Ovary (tissue), 9 donors: ENCODE data around the gene DGKD. TPM values are rescaled to one million over a fixed set of nuclear protein-coding genes. Genes with fewer than 3 reads are reported as not detected.

ENCODE experiments used
- DNase-seq, 5 donors: peaks; one replicate each; pipeline ENCODE4 v3.0.0-alpha.2; 2019 to 2020
- H3K27ac ChIP-seq, 2 donors: fragments of 200-600 bp; one replicate each; pipeline versions ENCODE4 v1.5.1 to v1.8.0; 2019 to 2022
- H3K27me3 ChIP-seq: fragments of 200-600 bp; one replicate; pipeline ENCODE4 v1.8.0; 2022
- H3K36me3 ChIP-seq: fragments of 200-600 bp; sonication (generic); one replicate; pipeline ENCODE4 v1.5.1; 2019
- H3K4me1 ChIP-seq: one replicate; pipeline ENCODE4 v1.8.1; 2013; ENCODE audit warnings: mild to moderate bottlenecking, moderate library complexity; ENCODE audit not compliant: insufficient read depth
- H3K4me3 ChIP-seq: fragments of 200-600 bp; sonication (generic); one replicate; pipeline ENCODE4 v1.5.1; 2017
- H3K9me3 ChIP-seq, 2 donors: fragments of 200-600 bp in 1 of 2; sonication (generic) in 1 of 2; one replicate each; pipeline versions ENCODE4 v1.5.1 to v1.8.1; 2013 to 2019; ENCODE audit warnings: mild to moderate bottlenecking in 1 of 2, moderate library complexity in 1 of 2
- EP300 ChIP-seq: sonication (generic); formaldehyde crosslinking; IDR thresholded peaks from one replicate; pipeline ENCODE4 v1.6.1; 2017; ENCODE audit warnings: antibody characterized with exemption
- POLR2A ChIP-seq: fragments of 450-650 bp; IDR thresholded peaks from one replicate; pipeline ENCODE4 v1.6.1; 2017; ENCODE audit warnings: antibody characterized with exemption, mild to moderate bottlenecking, moderate library complexity
- WGBS, 3 donors: extraction: QIAGEN DNeasy Blood & Tissue Kit in 1 of 3; methylation state at CpG; one replicate each; pipeline versions ENCODE4 v1.1.5 to v1.1.7; 2013 to 2017; 5-methylcytosine and 5-hydroxymethylcytosine counted together
- intact Hi-C, 4 donors: fragments of 100-400 bp; cut with DNase I; formaldehyde crosslinking; loops; one replicate each; pipeline versions ENCODE4 v1.11.0 to v1.15.1; 2022 to 2023
- polyA plus RNA-seq, 2 donors: library from polyadenylated mRNA; stranded (reverse); fragments of 200-250 nt in 1 of 2; fragments of 350-450 nt in 1 of 2; fragmentation: Illumina TruSeq in 1 of 2; extraction: RNeasy Lipid Tissue Mini Kit (QIAGEN cat#74804) in 1 of 2; gene quantifications; one replicate each; pipeline ENCODE4 v1.2.3, GENCODE V29; 2013 to 2014
- total RNA-seq, 7 donors: library from RNA; depleted of rRNA in 2 of 7; stranded (reverse); fragments of >200 nt in 2 of 7; fragmentation: NEBNext Ultra II Directional in 3 of 7; extraction: Animal tissue kit (Norgen Biotek cat#: 25700) in 3 of 7; gene quantifications; one replicate each; pipeline versions ENCODE4 v1.1.0 to v1.2.4, GENCODE V29; 2016 to 2023
- TF ChIP-seq, protein P1 (sequence below), 3 donors: fragments of 450-650 bp in 2 of 3; fragments of 200-600 bp in 1 of 3; IDR thresholded peaks; one replicate each; pipeline versions ENCODE4 v1.5.1 to v1.8.0; 2016 to 2022; ENCODE audit warnings: antibody characterized with exemption in 3 of 3, mild to moderate bottlenecking in 1 of 3
- donor health status: DM: no; HTN: no; CAD: no; lungs with moderate emphysema.
- donor health status: DM: no; HTN: no; CAD: no.
- donor health status: Bipolar disorder and iron deficiency.
- donor health status: DM: yes; HTN: yes; CAD: no.
- donor health status: DM: no; HTN: no; CAD: no.
- donor health status: DM: yes; HTN: yes; CAD: no.

Gene DGKD
- total and polyA plus RNA-seq, 9 donors, result 9.4 to 81.8 (median 36.3) TPM

DNA sequence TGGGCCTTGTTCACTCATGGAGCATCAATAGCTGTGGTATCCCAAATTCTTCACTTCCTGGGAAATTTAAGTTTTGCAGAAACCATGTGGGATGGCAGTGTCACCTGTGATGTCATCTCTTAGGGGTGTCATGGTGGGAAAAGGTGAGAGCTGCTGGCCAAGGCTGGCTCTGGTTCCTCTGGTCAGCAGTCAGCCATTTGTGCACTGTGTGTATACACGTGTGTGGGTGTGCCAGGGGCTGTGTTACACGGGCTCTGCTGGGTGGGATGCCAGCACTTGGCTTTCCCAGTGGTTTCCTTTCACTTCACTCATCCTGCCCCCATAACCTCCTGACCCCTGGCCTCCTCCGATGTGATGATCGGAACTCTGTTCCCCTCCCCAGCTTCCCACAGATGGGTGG lies 25.4 kb upstream of the DGKD start:
- TF ChIP-seq POLR2A (no peak), EP300 (no peak)
- TF ChIP-seq, protein P1, sequence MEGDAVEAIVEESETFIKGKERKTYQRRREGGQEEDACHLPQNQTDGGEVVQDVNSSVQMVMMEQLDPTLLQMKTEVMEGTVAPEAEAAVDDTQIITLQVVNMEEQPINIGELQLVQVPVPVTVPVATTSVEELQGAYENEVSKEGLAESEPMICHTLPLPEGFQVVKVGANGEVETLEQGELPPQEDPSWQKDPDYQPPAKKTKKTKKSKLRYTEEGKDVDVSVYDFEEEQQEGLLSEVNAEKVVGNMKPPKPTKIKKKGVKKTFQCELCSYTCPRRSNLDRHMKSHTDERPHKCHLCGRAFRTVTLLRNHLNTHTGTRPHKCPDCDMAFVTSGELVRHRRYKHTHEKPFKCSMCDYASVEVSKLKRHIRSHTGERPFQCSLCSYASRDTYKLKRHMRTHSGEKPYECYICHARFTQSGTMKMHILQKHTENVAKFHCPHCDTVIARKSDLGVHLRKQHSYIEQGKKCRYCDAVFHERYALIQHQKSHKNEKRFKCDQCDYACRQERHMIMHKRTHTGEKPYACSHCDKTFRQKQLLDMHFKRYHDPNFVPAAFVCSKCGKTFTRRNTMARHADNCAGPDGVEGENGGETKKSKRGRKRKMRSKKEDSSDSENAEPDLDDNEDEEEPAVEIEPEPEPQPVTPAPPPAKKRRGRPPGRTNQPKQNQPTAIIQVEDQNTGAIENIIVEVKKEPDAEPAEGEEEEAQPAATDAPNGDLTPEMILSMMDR (IDR thresholded peaks at IDR 0.05), result no peak
- DNase-seq, result no peak
- no peaks in the 10 kb centered on the region for H3K9me3 ChIP-seq
- no peaks in the 10 kb centered on the region for H3K4me1 ChIP-seq
- 51 to 78% (median 67%) methylated on average over 4 of the region's 4 CpGs for WGBS, 3 donors
- no peak overlapping the region for H3K27ac ChIP-seq
- H3K27me3 ChIP-seq, result no peaks in the 10 kb centered on the region
- no peak overlapping the region for H3K4me3 ChIP-seq
- intact Hi-C loops, result no loop called here
- H3K36me3 ChIP-seq, result no peaks in the 10 kb centered on the region

DNA sequence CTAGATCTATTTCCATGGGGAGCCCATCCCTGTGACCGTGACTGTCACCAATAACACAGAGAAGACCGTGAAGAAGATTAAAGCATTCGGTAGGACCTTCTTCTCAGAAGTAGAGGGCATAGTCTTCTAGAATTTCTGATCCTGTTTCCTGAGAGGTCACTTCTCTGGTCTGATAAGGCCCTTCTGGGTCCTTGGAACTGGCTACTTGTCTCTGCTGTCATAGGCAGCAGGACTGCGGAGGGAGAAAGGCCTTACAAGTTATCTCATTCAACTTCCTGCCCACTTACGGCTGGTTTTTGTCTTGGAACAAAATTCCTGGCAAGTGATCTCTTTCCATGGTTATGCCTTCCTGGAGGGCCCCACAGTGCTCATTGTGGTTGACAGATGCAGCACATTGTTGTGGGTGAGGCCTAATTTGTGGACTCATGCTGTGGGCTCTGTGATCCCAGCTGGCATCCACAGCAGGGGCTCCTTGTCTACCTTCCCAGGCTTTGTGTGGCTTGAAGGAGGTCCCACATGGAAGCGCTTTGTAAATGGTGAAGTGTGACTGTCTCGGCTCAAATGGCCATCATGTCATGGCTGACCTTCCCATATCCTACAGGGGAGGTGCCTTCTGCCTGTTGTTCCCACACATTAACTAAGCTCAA lies 24.7 kb upstream of the DGKD start:
- WGBS, 3 donors, result 76 to 80% (median 78%) methylated on average over 7 of the region's 7 CpGs
- TF ChIP-seq EP300 (no peak), POLR2A (no peak)
- TF ChIP-seq, protein P1 (IDR thresholded peaks at IDR 0.05), result no peak

DNA sequence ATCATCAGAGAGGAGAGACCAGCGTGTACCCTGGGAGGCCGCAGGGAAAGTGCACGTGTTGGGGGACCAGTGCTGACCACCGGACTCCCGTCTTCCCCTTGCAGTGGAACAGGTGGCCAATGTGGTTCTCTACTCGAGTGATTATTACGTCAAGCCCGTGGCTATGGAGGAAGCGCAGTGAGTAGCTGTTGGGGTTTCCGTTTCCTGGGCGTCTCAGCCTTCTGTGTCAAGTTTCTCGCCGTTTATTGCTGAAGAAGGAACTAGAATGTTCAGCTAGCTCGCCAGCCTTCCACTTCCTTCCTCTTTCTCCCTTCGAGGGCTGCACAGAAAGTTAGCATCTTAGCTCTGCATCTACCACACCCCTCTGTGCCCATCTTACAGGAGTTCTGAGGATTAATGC lies 22.8 kb upstream of the DGKD start:
- 74 to 79% (median 78%) methylated on average over 15 of the region's 15 CpGs for whole genome bisulfite sequencing, 3 donors
- Histone ChIP-seq H3K9me3 (no peaks in the 10 kb centered on the region), H3K4me3 (no peak overlapping the region), H3K4me1 (no peaks in the 10 kb centered on the region), H3K27ac (no peak overlapping the region), H3K27me3 (no peaks in the 10 kb centered on the region), H3K36me3 (no peaks in the 10 kb centered on the region)
- TF ChIP-seq EP300 (no peak), POLR2A (no peak)
- TF ChIP-seq, protein P1 (IDR thresholded peaks at IDR 0.05), result no peak
- DNase-seq, result peak in 1 of 5 donors; percentile 28
- intact Hi-C loops, result no loop called here

More for the DNA sequence above, 24.7 kb upstream of the DGKD start:
- DNase-seq, result no peak
- Histone ChIP-seq H3K4me1 (no peaks in the 10 kb centered on the region), H3K4me3 (no peak overlapping the region), H3K27me3 (no peaks in the 10 kb centered on the region), H3K27ac (no peak overlapping the region), H3K9me3 (no peaks in the 10 kb centered on the region), H3K36me3 (no peaks in the 10 kb centered on the region)
- intact Hi-C loops, result no loop called here

DNA sequence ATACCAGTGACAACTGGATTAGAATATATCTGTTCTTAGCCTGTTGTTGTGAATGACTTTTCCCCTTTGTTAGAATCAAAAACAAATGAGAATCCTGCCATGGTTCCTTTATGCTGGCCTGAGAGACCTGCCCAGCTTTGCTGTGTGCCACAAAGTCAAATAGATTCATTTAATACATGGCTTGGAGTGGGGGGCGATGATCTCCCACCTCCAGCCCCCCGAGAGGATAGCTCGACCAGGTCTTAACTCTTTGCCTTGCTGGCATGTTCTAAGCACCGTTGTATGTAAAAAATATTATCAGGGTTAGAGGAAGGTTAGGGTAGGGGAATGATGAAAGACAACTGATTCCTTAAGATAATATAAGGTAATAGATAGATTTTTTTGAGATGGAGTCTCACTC lies 22.2 kb upstream of the DGKD start:
- Histone ChIP-seq H3K9me3 (no peaks in the 10 kb centered on the region), H3K27ac (no peak overlapping the region)

More for the DNA sequence above, 22.2 kb upstream of the DGKD start:
- Histone ChIP-seq H3K36me3 (no peaks in the 10 kb centered on the region), H3K27me3 (no peaks in the 10 kb centered on the region), H3K4me1 (no peaks in the 10 kb centered on the region), H3K4me3 (no peak overlapping the region)
- WGBS, 3 donors, result 67 to 79% (median 69%) methylated on average over 4 of the region's 4 CpGs
- intact Hi-C loops, result no loop called here
- TF ChIP-seq EP300 (no peak), POLR2A (no peak)
- TF ChIP-seq, protein P1 (IDR thresholded peaks at IDR 0.05), result no peak
- DNase-seq, result no peak
